Astrocyte of the spinal cord (primary cell): Measurements from ENCODE around the gene DCAF4L1.

Experiments used
- DNase-seq: peaks from one replicate; pipeline ENCODE4 v3.0.0; 2011; ENCODE audit warnings: low read depth, low spot score
- H3K4me3 ChIP-seq: 2 replicates; pipeline ENCODE4 v1.5.1; 2011; ENCODE audit warnings: low read depth, mild to moderate bottlenecking, low read length, moderate library complexity
- in situ Hi-C: cut with HindIII; loops from 2 replicates; pipeline ENCODE4 v1.10.0; 2017; ENCODE audit warnings: low sequenced_read_pairs
- TF ChIP-seq, protein P1 (sequence below): IDR thresholded peaks from 2 replicates; pipeline ENCODE4 v1.5.1; 2012; ENCODE audit warnings: low read depth, mild to moderate bottlenecking, low read length, inconsistent platforms

DCAF4L1 gene

GRCh38 chr4:41977709-41978108 lies 3.8 kb upstream of the DCAF4L1 start:
- TF ChIP-seq, protein P1, sequence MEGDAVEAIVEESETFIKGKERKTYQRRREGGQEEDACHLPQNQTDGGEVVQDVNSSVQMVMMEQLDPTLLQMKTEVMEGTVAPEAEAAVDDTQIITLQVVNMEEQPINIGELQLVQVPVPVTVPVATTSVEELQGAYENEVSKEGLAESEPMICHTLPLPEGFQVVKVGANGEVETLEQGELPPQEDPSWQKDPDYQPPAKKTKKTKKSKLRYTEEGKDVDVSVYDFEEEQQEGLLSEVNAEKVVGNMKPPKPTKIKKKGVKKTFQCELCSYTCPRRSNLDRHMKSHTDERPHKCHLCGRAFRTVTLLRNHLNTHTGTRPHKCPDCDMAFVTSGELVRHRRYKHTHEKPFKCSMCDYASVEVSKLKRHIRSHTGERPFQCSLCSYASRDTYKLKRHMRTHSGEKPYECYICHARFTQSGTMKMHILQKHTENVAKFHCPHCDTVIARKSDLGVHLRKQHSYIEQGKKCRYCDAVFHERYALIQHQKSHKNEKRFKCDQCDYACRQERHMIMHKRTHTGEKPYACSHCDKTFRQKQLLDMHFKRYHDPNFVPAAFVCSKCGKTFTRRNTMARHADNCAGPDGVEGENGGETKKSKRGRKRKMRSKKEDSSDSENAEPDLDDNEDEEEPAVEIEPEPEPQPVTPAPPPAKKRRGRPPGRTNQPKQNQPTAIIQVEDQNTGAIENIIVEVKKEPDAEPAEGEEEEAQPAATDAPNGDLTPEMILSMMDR: no peak
- in situ Hi-C loops: no loop called here
- no peak overlapping the region for H3K4me3 ChIP-seq
- no peak for DNase-seq

- TF ChIP-seq, protein P1: no peak
- DNase-seq: no peak
- no peak overlapping the region for H3K4me3 ChIP-seq
- in situ Hi-C loops: no loop called here
Measured at GRCh38 chr4:41982716-41983115, 1.2 kb downstream of the DCAF4L1 start.

DNA sequence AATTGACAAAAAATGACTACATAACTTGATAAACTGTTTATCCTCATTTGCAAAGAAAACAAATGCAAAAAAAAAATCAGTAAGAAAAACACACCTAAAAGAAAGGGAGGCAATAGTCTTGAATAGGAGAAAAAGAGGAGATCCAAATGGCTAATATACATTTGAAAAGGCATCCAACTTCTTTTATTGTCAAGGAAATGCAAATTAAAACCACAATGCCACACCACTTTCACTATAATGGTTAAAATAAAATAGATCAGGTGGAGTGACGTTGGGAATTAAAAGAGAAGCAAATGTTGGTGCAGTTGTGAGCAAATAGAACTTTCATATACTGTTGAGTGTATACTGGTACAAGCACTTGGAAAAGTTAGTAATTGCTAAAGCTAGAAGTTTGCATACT lies 3.6 kb downstream of the DCAF4L1 start:
- in situ Hi-C loops: no loop called here
- H3K4me3 ChIP-seq: no peak overlapping the region
- TF ChIP-seq, protein P1: no peak
- no peak for DNase-seq

GRCh38 chr4:41989994-41990364 lies 8.4 kb downstream of the DCAF4L1 start:
- no peak for DNase-seq
- TF ChIP-seq, protein P1: no peak
- H3K4me3 ChIP-seq: peak overlapping the region; percentile 86
- in situ Hi-C loops: no loop called here

DNA sequence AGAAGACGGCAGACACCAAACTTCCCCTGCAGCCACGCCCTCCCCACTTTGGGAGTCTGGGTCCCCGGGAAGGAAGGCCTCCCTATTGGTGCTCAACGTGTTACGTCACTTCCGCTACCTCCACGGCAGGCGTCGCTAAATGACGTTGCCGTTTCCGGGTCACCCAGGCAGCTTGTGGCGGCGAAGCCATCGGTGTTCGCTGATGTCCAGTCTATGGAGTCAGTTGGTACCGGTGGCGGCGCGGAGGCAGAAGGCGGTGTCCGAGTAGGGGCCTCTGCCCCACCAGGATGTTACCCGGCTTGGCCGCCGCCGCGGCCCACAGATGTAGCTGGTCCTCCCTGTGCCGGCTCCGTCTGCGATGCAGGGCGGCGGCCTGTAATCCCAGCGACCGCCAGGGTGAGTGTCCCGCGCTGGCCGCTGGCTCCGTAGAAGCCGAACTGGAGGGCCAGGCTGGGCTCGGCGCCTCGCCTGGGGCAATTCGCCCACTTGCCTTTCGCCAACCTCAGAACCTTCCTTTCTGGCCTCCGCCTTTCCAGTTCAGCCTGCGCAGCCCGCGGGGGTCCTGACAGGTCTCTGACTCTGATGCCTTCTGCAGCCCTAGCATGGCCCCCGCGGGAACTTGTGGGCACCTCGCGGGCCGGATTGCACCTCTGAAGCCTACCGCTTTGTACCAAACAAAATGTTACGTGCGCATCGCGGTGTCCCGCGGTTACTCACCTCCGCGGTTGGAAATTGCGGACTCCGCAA lies 9.0 kb downstream of the DCAF4L1 start, which contains the start of gene SLC30A9:
SLC30A9 (plus strand) TSS at position 166 of the 747 bp plus-strand sequence; CDS start at position 288, 122 bp downstream.
- peak; percentile 94 for DNase-seq
- in situ Hi-C loops: no loop called here
- TF ChIP-seq, protein P1: peak; percentile 39
- H3K4me3 ChIP-seq: peak within 1 kb of the TSS; percentile 86

GRCh38 chr4:41991916-41992767 lies 10.6 kb downstream of the DCAF4L1 start:
- in situ Hi-C loops: no loop called here
- DNase-seq: no peak
- no peak overlapping the region for H3K4me3 ChIP-seq
- TF ChIP-seq, protein P1: no peak
